ENCODE data around the gene ASIP.
A peak's percentile ranks its signal among the peaks of the same experiment; 100 is the strongest.
"Not testable (repeated sequence)": the region's sequence is repeated elsewhere in the genome, so short reads cannot be mapped to it uniquely, and the experiment has no call there.

ASIP gene

GRCh38 chr20:34290471-34290870 lies 49.2 kb downstream of the ASIP start:
- no peak for DNase-seq

- no peak for DNase-seq
Observed at GRCh38 chr20:34292496-34292895, 51.3 kb downstream of the ASIP start.

- DNase-seq: no peak
Observed at GRCh38 chr20:34293119-34293518, 51.9 kb downstream of the ASIP start.

- no peak for DNase-seq
Observed at GRCh38 chr20:34293589-34293988, 52.4 kb downstream of the ASIP start.

GRCh38 chr20:34294563-34294962 lies 53.3 kb downstream of the ASIP start:
- no peak for DNase-seq

GRCh38 chr20:34295284-34295683 lies 54.1 kb downstream of the ASIP start:
- DNase-seq: no peak

- no peak for DNase-seq
Observed at GRCh38 chr20:34296468-34296867, 55.2 kb downstream of the ASIP start.

GRCh38 chr20:34298294-34298784 lies 57.1 kb downstream of the ASIP start:
- DNase-seq: not testable (repeated sequence)

- DNase-seq: no peak
Observed at GRCh38 chr20:34299556-34300255, 58.5 kb downstream of the ASIP start.

GRCh38 chr20:34300256-34300806 lies 59.1 kb downstream of the ASIP start:
- DNase-seq: no peak

- no peak for DNase-seq
Observed at GRCh38 chr20:34300809-34301586, 59.8 kb downstream of the ASIP start.

- DNase-seq: no peak
Observed at GRCh38 chr20:34301587-34302311, 60.5 kb downstream of the ASIP start.

GRCh38 chr20:34302312-34302722 lies 61.1 kb downstream of the ASIP start:
- peak; percentile 41 for DNase-seq

GRCh38 chr20:34302723-34303533 lies 61.7 kb downstream of the ASIP start, which contains the start of gene AHCY:
TSS of gene AHCY (minus strand) at chr20:34303355. CDS start at chr20:34303270, 85 bp downstream.
- peak; percentile 97 for DNase-seq

GRCh38 chr20:34305333-34306230 lies 64.4 kb downstream of the ASIP start:
- DNase-seq: no peak

GRCh38 chr20:34309691-34310090 lies 68.5 kb downstream of the ASIP start:
- no peak for DNase-seq

- no peak for DNase-seq
Observed at GRCh38 chr20:34310481-34311117, 69.4 kb downstream of the ASIP start.

GRCh38 chr20:34311118-34312023 lies 70.1 kb downstream of the ASIP start:
- no peak for DNase-seq

GRCh38 chr20:34312024-34312460 lies 70.8 kb downstream of the ASIP start:
- DNase-seq: no peak
